ENCODE measurements around the gene DHDDS. TPM values are rescaled to one million over a fixed set of nuclear protein-coding genes. Genes with fewer than 3 reads are reported as not detected.

Gene DHDDS
- total RNA-seq, 1 donor from 2014 or later: 30.5 TPM

DNA sequence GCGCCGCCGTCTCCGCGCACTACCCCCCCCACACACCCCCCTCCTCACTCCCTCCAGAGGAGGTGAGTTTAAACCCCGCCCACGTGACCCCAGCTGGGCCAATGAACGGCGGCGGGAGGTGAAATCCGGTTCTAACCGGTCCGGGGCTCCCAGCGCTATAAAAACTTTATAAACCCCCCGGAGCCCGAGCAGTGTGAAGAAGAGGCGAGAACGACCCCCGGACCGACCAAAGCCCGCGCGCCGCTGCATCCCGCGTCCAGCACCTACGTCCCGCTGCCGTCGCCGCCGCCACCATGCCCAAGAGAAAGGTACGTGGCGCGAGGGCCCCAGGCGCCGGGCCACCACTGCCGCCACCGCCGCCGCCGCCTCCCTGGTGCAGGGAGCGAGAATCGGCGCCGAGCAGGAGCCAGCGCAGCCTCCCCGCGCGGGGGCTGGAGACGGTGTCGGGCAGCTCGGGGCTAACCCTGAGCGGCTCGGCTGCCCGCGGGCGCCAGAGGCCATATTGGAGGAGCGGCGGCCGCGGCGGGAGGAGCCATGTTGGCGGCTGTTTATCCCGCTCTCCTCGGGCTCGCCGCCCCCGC, 40.3 kb downstream of the DHDDS start, which contains the start of gene HMGN2:
Gene HMGN2, plus strand, starts transcription at position 121 of the 581 bp plus-strand sequence. Its CDS starts 173 bp downstream, at position 294.
- Mint-ChIP-seq H3K9me3 (no peaks in the 10 kb centered on the region), H3K4me3 (peak within 1 kb of the TSS; percentile 97), H3K27me3 (ENCODE audit: insufficient read depth, low read depth) (peaks cover under 1% of the 10 kb centered on the region), H3K4me1 (peaks cover 64% of the 10 kb centered on the region), H3K27ac (peak within 1 kb of the TSS; percentile 99), H3K36me3 (peaks cover 41% of the 10 kb centered on the region)
- Histone ChIP-seq H3K4me1 (peaks cover 53% of the 10 kb centered on the region), H3K36me3 (peaks cover 26% of the 10 kb centered on the region), H4K20me1 (ENCODE audit: low read depth) (peaks cover 82% of the 10 kb centered on the region), H3K79me2 (ENCODE audit: low read depth) (peaks cover 54% of the 10 kb centered on the region), H3K27me3 (no peaks in the 10 kb centered on the region), H3F3A (ENCODE audit: low read depth) (peaks cover 88% of the 10 kb centered on the region), H3K4me3 (peak within 1 kb of the TSS; percentile 95), H2AFZ (replicated peaks) (no peak within 1 kb of the TSS), H3K4me2 (peak within 1 kb of the TSS; percentile 99), H3K27ac (peak within 1 kb of the TSS; percentile 99), H3K9ac (peak within 1 kb of the TSS; percentile 98), H3K9me3 (ENCODE audit: low read depth) (no peaks in the 10 kb centered on the region)
- TF ChIP-seq EZH2 (IDR thresholded peaks at IDR 0.05) (no peak), EZH2phosphoT487 (IDR thresholded peaks at IDR 0.05) (no peak)
- TF ChIP-seq, protein P1, sequence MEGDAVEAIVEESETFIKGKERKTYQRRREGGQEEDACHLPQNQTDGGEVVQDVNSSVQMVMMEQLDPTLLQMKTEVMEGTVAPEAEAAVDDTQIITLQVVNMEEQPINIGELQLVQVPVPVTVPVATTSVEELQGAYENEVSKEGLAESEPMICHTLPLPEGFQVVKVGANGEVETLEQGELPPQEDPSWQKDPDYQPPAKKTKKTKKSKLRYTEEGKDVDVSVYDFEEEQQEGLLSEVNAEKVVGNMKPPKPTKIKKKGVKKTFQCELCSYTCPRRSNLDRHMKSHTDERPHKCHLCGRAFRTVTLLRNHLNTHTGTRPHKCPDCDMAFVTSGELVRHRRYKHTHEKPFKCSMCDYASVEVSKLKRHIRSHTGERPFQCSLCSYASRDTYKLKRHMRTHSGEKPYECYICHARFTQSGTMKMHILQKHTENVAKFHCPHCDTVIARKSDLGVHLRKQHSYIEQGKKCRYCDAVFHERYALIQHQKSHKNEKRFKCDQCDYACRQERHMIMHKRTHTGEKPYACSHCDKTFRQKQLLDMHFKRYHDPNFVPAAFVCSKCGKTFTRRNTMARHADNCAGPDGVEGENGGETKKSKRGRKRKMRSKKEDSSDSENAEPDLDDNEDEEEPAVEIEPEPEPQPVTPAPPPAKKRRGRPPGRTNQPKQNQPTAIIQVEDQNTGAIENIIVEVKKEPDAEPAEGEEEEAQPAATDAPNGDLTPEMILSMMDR (IDR thresholded peaks at IDR 0.05): no peak
- peak; percentile 94 for DNase-seq (ENCODE audit: low spot score)

DNA sequence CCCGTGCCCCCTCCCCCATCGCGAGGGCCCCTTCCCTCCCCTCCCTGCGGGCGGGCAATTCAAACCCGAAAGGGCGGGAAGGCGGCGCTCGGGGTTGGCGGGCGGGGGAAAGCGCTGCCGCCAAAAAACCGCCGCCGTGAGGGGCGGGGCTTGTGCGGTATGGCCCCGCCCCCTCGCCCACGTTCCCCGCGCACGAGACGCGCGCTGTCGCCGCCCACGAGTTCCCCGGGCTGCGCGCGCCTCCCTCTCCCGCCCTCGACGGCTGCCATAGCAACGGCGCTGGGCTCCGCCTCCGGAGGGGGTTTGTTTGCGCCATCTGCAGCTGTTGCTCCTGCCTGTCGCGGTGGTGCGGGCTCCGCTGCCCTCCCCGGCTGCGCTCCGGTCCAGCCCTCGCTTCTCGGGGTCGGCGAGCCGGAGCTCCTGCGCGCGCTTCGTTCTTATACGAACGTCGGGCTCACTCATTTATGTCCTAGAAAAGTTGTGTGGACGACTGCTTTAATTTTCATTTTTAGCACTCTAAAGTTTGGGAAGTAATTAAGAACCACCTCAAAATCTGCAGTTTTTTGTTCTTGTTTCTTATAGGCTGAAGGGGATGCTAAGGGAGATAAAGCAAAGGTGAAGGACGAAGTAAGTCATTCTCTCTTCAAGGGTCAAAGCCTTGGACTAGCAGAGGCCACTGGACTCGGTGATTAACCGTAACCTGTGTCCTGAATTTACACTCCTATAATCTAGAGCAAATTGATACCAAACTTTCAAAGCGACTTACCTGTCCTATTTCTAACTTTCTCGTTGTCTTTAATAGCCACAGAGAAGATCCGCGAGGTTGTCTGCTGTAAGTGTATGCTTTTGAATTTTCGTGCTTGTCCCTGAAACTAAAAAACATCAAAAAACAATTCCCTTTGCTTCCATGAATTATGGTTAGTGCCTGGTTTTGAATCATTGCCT, 41.1 kb downstream of the DHDDS start:
- peak; percentile 97 for DNase-seq (ENCODE audit: low spot score)
- H3K4me2 ChIP-seq: peak overlapping the region; percentile 99
- H3K27me3 ChIP-seq: no peaks in the 10 kb centered on the region
- Mint-ChIP-seq H3K4me1 (peaks cover 60% of the 10 kb centered on the region), H3K9me3 (no peaks in the 10 kb centered on the region), H3K27me3 (ENCODE audit: insufficient read depth, low read depth) (peaks cover 4% of the 10 kb centered on the region), H3K27ac (peak overlapping the region; percentile 58), H3K4me3 (peak overlapping the region; percentile 91), H3K36me3 (peaks cover 42% of the 10 kb centered on the region)
- H3K4me3 ChIP-seq: peak overlapping the region; percentile 95
- H3F3A ChIP-seq (ENCODE audit: low read depth): peaks cover 88% of the 10 kb centered on the region
- TF ChIP-seq, protein P1 (IDR thresholded peaks at IDR 0.05): no peak
- TF ChIP-seq EZH2 (IDR thresholded peaks at IDR 0.05): no peak
- no peak for TF ChIP-seq EZH2phosphoT487 (IDR thresholded peaks at IDR 0.05)
- H3K79me2 ChIP-seq (ENCODE audit: low read depth): peaks cover 52% of the 10 kb centered on the region
- peaks cover 26% of the 10 kb centered on the region for H3K36me3 ChIP-seq
- peak overlapping the region; percentile 99 for H3K27ac ChIP-seq
- no peak overlapping the region for H2AFZ ChIP-seq (replicated peaks)
- H4K20me1 ChIP-seq (ENCODE audit: low read depth): peaks cover 82% of the 10 kb centered on the region
- peaks cover 45% of the 10 kb centered on the region for H3K4me1 ChIP-seq
- H3K9me3 ChIP-seq (ENCODE audit: low read depth): no peaks in the 10 kb centered on the region
- H3K9ac ChIP-seq: peak overlapping the region; percentile 98

DNA sequence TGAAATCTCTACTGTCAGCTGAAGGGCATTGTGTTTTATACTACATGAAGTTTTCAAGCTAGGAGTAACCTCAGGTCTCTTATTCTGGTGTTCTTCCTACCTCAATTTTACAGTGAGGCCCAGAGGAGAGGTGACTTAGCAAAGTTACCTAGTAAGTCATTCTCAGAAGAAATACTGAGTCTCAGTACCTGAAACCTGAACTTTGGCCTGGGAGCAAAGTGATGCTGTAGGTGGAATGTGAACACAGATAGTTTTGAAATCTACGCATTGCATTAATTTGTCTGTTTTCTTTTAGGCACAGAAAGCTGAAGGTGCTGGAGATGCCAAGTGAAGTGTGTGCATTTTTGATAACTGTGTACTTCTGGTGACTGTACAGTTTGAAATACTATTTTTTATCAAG, 42.7 kb downstream of the DHDDS start:
- TF ChIP-seq EZH2phosphoT487 (IDR thresholded peaks at IDR 0.05): no peak
- Histone ChIP-seq H4K20me1 (ENCODE audit: low read depth) (peaks cover 66% of the 10 kb centered on the region), H3K79me2 (ENCODE audit: low read depth) (peaks cover 50% of the 10 kb centered on the region), H3K27ac (peak overlapping the region; percentile 68), H2AFZ (replicated peaks) (no peak overlapping the region), H3F3A (ENCODE audit: low read depth) (peaks cover 80% of the 10 kb centered on the region), H3K4me3 (peak overlapping the region; percentile 95), H3K9ac (no peak overlapping the region), H3K36me3 (peaks cover 32% of the 10 kb centered on the region), H3K4me1 (peaks cover 29% of the 10 kb centered on the region), H3K27me3 (no peaks in the 10 kb centered on the region), H3K9me3 (ENCODE audit: low read depth) (no peaks in the 10 kb centered on the region), H3K4me2 (peak overlapping the region; percentile 99)
- Mint-ChIP-seq H3K27me3 (ENCODE audit: insufficient read depth, low read depth) (peaks cover 4% of the 10 kb centered on the region), H3K4me3 (peak overlapping the region; percentile 91), H3K4me1 (peaks cover 44% of the 10 kb centered on the region), H3K27ac (no peak overlapping the region), H3K36me3 (peaks cover 46% of the 10 kb centered on the region), H3K9me3 (no peaks in the 10 kb centered on the region)
- no peak for DNase-seq (ENCODE audit: low spot score)
